Adrenal gland (tissue), 5 donors: ENCODE measurements around the gene SNX20.

Experiments used
- POLR2A ChIP-seq, 2 donors: fragments of 450-650 bp; IDR thresholded peaks; one replicate each; pipeline ENCODE4 v1.6.1; 2017; ENCODE audit warnings: antibody characterized with exemption in 2 of 2, mild to moderate bottlenecking in 2 of 2, moderate library complexity in 1 of 2
- TF ChIP-seq, protein P1 (sequence below), 6 experiments: fragments of 450-650 bp in 4 of 6; fragments of 200-600 bp in 2 of 6; sonication (generic) in 1 of 6; IDR thresholded peaks; 1 replicate in 5 of 6; 2 replicates in 1 of 6; pipeline versions ENCODE4 v1.5.1 to v1.8.0; 2016 to 2021; ENCODE audit warnings: antibody characterized with exemption in 6 of 6, mild to moderate bottlenecking in 2 of 6, moderate library complexity in 1 of 6
- donor health status: DM: no; HTN: no; CAD: no.

GRCh38 chr16:50688083-50688482 is 7.0 kb upstream of the SNX20 start:
- TF ChIP-seq, protein P1, sequence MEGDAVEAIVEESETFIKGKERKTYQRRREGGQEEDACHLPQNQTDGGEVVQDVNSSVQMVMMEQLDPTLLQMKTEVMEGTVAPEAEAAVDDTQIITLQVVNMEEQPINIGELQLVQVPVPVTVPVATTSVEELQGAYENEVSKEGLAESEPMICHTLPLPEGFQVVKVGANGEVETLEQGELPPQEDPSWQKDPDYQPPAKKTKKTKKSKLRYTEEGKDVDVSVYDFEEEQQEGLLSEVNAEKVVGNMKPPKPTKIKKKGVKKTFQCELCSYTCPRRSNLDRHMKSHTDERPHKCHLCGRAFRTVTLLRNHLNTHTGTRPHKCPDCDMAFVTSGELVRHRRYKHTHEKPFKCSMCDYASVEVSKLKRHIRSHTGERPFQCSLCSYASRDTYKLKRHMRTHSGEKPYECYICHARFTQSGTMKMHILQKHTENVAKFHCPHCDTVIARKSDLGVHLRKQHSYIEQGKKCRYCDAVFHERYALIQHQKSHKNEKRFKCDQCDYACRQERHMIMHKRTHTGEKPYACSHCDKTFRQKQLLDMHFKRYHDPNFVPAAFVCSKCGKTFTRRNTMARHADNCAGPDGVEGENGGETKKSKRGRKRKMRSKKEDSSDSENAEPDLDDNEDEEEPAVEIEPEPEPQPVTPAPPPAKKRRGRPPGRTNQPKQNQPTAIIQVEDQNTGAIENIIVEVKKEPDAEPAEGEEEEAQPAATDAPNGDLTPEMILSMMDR (IDR thresholded peaks at IDR 0.05) = no peak
- TF ChIP-seq POLR2A (IDR thresholded peaks at IDR 0.05) = no peak
